GM12875 (cell line): ENCODE results near the gene TTC34.

Experiments
- H3K4me3 ChIP-seq: one replicate; pipeline ENCODE4 v1.5.1; 2011; ENCODE audit warnings: low read depth, low read length, control low read depth
- TF ChIP-seq, protein P1 (sequence below): IDR thresholded peaks from 2 replicates; pipeline ENCODE4 v1.5.1; 2011; ENCODE audit warnings: low read depth, mild to moderate bottlenecking, control low read depth, inconsistent platforms, low read length, moderate library complexity, borderline replicate concordance; ENCODE audit not compliant: insufficient read depth

The TTC34 gene

DNA sequence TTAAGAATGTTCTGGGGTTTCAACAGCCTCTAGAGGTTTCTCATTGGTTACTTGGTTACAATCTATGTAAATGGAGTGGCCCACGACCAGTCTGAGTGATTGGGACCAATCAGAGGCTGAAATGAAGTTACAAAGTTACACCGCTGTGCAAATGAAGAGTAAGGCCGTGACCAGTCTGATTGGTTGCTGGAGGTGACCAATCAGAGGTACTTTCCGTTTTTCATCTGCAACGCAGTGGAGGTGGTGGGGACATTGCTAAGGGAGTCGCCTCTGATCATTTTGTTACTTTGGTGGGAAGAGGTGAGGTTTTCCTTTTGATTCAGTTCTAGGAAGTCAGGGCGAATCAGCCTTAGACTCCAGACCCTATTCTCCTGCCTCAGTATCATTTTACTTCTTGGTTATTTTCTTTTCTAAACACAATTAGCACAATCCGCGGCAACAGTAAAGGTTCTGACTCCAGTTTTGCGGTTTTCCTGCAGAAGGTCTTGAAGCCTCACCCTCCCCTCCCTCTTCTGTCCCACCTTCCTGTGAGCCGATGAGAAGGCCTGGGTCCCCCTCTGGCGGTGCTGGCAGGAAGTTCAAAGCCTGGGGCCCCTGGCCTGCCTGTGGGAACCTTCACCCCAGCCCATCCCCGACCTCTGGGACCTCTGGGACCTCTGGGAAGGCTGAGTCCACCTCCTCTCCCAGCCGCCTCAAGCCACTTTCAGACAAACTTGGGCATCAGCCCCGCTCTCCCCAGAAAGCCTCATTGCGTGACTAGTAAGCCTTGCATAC, 38.7 kb upstream of the TTC34 start:
- TF ChIP-seq, protein P1, sequence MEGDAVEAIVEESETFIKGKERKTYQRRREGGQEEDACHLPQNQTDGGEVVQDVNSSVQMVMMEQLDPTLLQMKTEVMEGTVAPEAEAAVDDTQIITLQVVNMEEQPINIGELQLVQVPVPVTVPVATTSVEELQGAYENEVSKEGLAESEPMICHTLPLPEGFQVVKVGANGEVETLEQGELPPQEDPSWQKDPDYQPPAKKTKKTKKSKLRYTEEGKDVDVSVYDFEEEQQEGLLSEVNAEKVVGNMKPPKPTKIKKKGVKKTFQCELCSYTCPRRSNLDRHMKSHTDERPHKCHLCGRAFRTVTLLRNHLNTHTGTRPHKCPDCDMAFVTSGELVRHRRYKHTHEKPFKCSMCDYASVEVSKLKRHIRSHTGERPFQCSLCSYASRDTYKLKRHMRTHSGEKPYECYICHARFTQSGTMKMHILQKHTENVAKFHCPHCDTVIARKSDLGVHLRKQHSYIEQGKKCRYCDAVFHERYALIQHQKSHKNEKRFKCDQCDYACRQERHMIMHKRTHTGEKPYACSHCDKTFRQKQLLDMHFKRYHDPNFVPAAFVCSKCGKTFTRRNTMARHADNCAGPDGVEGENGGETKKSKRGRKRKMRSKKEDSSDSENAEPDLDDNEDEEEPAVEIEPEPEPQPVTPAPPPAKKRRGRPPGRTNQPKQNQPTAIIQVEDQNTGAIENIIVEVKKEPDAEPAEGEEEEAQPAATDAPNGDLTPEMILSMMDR: no peak
- H3K4me3 ChIP-seq: no peak overlapping the region

DNA sequence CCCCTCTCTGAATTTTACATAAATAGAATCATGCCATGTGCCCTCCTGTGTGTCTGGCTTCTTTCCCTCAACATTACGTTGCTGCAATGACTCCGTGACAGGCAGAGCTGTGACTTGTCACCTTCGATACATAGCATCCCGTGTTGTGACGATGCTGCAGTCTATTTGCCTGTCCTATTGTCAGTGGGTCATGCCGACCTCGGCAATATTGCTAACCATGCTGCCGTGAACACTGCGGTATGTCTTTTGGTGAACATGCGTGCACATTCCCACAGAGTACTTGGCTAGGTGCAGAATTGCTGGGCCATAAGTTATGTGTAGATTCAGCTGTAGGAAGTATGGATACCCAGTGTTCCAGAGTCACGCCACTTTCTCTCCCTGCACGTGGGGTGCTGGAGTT, 36.3 kb upstream of the TTC34 start:
- TF ChIP-seq, protein P1: no peak
- no peak overlapping the region for H3K4me3 ChIP-seq

DNA sequence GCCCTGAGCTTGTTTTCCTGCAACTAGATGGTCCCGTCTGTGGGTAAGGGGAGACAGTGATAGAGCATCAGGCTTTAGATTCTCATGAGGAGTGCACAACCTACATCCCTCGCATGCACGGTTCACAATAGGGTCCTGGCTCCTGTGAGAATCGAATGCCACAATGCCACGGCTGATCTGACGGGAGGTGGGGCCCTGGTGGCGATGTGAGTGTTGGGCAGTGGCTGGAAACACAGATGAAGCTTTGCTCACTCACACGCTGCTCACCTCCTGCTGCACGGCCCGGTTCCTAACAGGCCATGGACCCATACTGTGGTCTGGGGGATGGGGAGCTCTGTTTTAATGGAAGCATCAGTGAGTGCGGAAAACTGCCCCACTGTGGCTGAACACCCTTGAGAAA, 35.8 kb upstream of the TTC34 start:
- H3K4me3 ChIP-seq: no peak overlapping the region
- TF ChIP-seq, protein P1: no peak

DNA sequence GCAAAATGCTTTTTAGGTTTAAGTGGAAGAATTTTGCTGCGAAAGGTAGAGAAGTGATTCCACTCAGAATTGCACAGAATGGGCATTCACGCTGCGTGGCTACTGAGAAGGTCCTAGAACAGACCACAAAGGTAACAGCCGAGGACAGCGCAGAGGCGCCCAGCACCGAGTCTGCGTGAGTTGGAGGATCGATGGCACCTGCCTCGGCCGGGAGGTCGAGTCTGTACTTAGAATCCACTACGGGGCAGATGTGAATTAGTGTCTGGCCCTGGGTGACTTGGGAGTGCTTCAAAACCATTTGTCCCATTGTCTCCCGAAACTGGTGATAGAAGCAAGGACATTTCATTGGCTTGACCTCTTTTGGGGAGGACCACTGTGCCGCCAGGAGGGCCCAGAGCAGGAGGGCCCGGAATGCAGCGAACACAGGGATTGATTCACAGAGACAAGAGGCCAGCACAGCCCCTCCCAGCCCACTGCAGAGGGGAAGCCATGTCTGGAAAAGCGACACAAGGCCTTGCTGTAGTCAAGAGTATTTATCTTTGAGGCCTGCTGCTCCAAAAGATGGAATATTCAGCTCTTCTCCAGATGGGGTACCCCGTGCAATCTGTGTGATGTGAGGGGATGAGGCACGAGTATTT, 35.0 kb upstream of the TTC34 start:
- TF ChIP-seq, protein P1: no peak
- H3K4me3 ChIP-seq: no peak overlapping the region

DNA sequence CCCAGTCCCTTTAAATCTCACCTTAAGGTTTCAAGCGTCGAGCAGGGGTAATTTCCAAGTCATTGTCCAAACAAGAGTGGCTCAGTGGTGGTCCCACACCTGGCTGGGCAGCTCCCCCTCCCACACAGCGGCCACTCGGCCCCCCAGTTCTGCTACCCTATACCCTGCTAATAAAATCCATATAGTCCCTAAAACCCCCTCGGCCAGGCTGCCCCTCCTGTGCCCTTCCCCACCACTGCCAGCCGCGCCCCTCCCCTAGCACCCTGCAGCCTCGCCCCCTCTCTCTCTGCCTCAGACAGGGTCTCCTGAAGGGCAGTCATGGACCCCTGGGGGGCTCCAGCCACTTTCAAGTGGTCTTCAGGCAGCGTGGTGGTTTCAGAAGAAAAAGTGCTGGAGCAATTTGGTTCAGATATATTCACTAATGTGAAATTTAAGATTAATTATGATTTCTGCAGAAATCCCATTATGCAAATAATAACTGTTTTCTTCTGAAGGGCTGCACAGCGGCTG, 34.2 kb upstream of the TTC34 start:
- no peak overlapping the region for H3K4me3 ChIP-seq
- TF ChIP-seq, protein P1: no peak

DNA sequence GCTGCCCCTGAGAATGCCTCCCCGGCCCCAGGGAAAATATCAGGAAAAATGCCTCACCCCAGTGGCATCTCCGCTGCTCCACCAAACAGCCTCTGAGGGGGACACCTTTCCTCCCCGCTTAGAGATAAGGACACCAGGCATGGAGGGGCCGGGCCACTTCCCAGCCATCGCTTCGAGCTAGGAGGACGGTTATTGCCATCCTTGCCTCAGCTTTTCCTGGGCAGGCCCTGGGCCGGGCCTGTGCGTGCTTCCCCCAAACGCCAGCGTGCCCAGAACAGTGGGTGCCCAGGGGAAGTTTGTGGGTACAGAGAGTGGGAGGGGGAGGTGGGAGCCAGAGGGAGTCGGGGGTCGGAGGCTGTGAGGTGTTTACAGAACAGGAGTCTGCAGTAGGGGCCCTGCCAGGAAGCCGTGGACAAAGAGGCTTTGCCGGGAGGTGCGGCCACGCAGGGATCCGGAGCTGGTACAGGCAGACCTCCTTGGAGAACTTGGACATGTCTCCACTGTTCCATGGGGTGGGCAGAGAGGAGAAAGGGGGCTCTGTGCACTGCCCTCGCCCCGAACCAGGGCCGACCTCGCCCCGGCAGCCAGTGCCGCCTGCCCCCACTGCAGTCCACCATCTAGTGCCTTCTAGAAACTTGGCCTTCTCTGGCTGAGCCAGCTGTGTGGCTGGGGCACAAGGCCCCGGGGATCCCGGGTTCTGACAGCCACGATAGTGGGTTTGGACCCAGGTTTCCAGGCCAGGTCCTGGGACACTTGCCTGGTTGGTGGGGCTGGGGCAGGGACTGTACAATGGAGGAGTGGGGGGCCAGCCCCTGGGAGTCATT, 33.5 kb upstream of the TTC34 start:
- H3K4me3 ChIP-seq: no peak overlapping the region
- TF ChIP-seq, protein P1: no peak
